C4-2B (cell line): Measurements from ENCODE around the gene NHLH1.

Source experiments
- CTCF ChIP-seq: fragments of 450-650 bp; conservative IDR thresholded peaks from 2 replicates; pipeline ENCODE4 v1.5.1; 2017; ENCODE audit warnings: mild to moderate bottlenecking
- ZFX ChIP-seq: fragments of 450-650 bp; IDR thresholded peaks from 2 replicates; pipeline ENCODE4 v1.6.1; 2017

GRCh38 chr1:160363951-160364735 is 2.7 kb upstream of the NHLH1 start:
- TF ChIP-seq CTCF (no peak), ZFX (no peak)
